ENCODE data around the gene BAG2.

Gene BAG2

GRCh38 chr6:57174511-57174907 lies 2.4 kb downstream of the BAG2 start:
- DNase-seq: no peak

GRCh38 chr6:57177545-57178265 lies 5.6 kb downstream of the BAG2 start:
- no peak for DNase-seq

GRCh38 chr6:57180596-57180995 lies 8.5 kb downstream of the BAG2 start:
- DNase-seq: no peak

GRCh38 chr6:57182017-57182432 lies 9.9 kb downstream of the BAG2 start:
- no peak for DNase-seq

GRCh38 chr6:57183336-57183735 lies 11.2 kb downstream of the BAG2 start:
- no peak for DNase-seq

GRCh38 chr6:57190140-57190539 lies 18.0 kb downstream of the BAG2 start:
- DNase-seq: peak in 1 of 2 experiments; percentile 11

GRCh38 chr6:57193177-57193576 lies 21.1 kb downstream of the BAG2 start:
- no peak for DNase-seq

- no peak for DNase-seq
These were observed 23.3 kb downstream of the BAG2 start for GRCh38 chr6:57195457-57195856.

- no peak for DNase-seq
These were observed 27.0 kb downstream of the BAG2 start for GRCh38 chr6:57198926-57199636.

- DNase-seq: no peak
These were observed 29.6 kb downstream of the BAG2 start for GRCh38 chr6:57201718-57202117.

- DNase-seq: no peak
These were observed 33.6 kb downstream of the BAG2 start for GRCh38 chr6:57205550-57206328.

GRCh38 chr6:57207141-57207540 lies 35.0 kb downstream of the BAG2 start:
- no peak for DNase-seq

- DNase-seq: no peak
These were observed 35.7 kb downstream of the BAG2 start for GRCh38 chr6:57207872-57208271.

- no peak for DNase-seq
These were observed 36.9 kb downstream of the BAG2 start for GRCh38 chr6:57209030-57209429.

GRCh38 chr6:57210060-57210459 lies 37.9 kb downstream of the BAG2 start:
- DNase-seq: no peak

- DNase-seq: no peak
These were observed 43.1 kb downstream of the BAG2 start for GRCh38 chr6:57215260-57215659.

GRCh38 chr6:57216235-57217101 lies 44.3 kb downstream of the BAG2 start:
- DNase-seq: no peak

GRCh38 chr6:57217270-57217669 lies 45.1 kb downstream of the BAG2 start:
- no peak for DNase-seq

- no peak for DNase-seq
These were observed 48.1 kb downstream of the BAG2 start for GRCh38 chr6:57220083-57220703.

- peak; percentile 28 to 57 for DNase-seq
These were observed 49.2 kb downstream of the BAG2 start for GRCh38 chr6:57221191-57221935.

GRCh38 chr6:57221936-57222742 lies 50.0 kb downstream of the BAG2 start, which contains the start of gene RAB23:
TSS of gene RAB23 (minus strand) at chr6:57222307. CDS start at chr6:57210380, 11,927 bp downstream.
- peak; percentile 63 to 83 for DNase-seq
